ENCODE results near the gene KLHL8.
"Not testable (repeated sequence)": the region's sequence is repeated elsewhere in the genome, so short reads cannot be mapped to it uniquely, and the experiment has no call there.

Gene KLHL8

GRCh38 chr4:87229979-87230378 is 9.6 kb upstream of the KLHL8 start:
- DNase-seq (ENCODE audit: low read depth): no peak
- H3K4me3 ChIP-seq (ENCODE audit: low read length): no peak overlapping the region
- TF ChIP-seq, protein P1, sequence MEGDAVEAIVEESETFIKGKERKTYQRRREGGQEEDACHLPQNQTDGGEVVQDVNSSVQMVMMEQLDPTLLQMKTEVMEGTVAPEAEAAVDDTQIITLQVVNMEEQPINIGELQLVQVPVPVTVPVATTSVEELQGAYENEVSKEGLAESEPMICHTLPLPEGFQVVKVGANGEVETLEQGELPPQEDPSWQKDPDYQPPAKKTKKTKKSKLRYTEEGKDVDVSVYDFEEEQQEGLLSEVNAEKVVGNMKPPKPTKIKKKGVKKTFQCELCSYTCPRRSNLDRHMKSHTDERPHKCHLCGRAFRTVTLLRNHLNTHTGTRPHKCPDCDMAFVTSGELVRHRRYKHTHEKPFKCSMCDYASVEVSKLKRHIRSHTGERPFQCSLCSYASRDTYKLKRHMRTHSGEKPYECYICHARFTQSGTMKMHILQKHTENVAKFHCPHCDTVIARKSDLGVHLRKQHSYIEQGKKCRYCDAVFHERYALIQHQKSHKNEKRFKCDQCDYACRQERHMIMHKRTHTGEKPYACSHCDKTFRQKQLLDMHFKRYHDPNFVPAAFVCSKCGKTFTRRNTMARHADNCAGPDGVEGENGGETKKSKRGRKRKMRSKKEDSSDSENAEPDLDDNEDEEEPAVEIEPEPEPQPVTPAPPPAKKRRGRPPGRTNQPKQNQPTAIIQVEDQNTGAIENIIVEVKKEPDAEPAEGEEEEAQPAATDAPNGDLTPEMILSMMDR (IDR thresholded peaks at IDR 0.05; ENCODE audit: insufficient read depth, low read depth, low read length, missing control alignments): no peak

GRCh38 chr4:87228262-87228860 is 7.9 kb upstream of the KLHL8 start:
- DNase-seq (ENCODE audit: low read depth): no peak
- TF ChIP-seq, protein P1 (IDR thresholded peaks at IDR 0.05; ENCODE audit: insufficient read depth, low read depth, low read length, missing control alignments): no peak
- no peak overlapping the region for H3K4me3 ChIP-seq (ENCODE audit: low read length)

- peak; percentile 4 for DNase-seq (ENCODE audit: low read depth)
- H3K4me3 ChIP-seq (ENCODE audit: low read length): no peak overlapping the region
- TF ChIP-seq, protein P1 (IDR thresholded peaks at IDR 0.05; ENCODE audit: insufficient read depth, low read depth, low read length, missing control alignments): no peak
Measured at GRCh38 chr4:87227751-87228151, 7.3 kb upstream of the KLHL8 start.

GRCh38 chr4:87225936-87226335 is 5.5 kb upstream of the KLHL8 start:
- H3K4me3 ChIP-seq (ENCODE audit: low read length): no peak overlapping the region
- DNase-seq (ENCODE audit: low read depth): no peak
- TF ChIP-seq, protein P1 (IDR thresholded peaks at IDR 0.05; ENCODE audit: insufficient read depth, low read depth, low read length, missing control alignments): no peak

GRCh38 chr4:87224141-87224923 is 3.9 kb upstream of the KLHL8 start:
- no peak for DNase-seq (ENCODE audit: low read depth)
- no peak overlapping the region for H3K4me3 ChIP-seq (ENCODE audit: low read length)
- TF ChIP-seq, protein P1 (IDR thresholded peaks at IDR 0.05; ENCODE audit: insufficient read depth, low read depth, low read length, missing control alignments): no peak

DNA sequence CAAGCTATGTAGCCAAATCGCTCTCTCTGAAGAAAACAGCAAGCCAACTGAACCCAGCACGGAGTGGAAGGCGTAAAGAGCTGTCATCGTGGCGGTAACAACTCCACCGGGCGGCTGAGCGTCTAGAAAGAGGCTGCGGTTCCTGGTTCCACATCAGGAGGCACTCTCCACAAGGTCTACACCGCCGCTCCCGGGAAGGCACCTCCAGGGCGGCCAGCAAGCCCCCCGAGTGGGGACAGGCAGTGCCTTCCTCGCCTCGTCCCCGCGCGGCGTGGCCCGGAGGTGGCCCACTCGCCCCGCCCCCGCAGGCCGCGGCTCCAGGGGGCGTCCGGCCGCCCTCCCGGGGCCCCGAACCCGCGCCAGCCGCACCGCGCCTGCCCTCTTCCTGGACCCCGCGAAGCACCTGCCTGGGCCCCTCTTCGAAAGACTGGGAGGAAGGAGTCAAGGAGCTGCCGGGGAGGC is 755 bp downstream of the KLHL8 start:
- H3K4me3 ChIP-seq (ENCODE audit: low read length): peak overlapping the region; percentile 97
- peak; percentile 45 for DNase-seq (ENCODE audit: low read depth)
- TF ChIP-seq, protein P1 (IDR thresholded peaks at IDR 0.05; ENCODE audit: insufficient read depth, low read depth, low read length, missing control alignments): peak; percentile 27

DNA sequence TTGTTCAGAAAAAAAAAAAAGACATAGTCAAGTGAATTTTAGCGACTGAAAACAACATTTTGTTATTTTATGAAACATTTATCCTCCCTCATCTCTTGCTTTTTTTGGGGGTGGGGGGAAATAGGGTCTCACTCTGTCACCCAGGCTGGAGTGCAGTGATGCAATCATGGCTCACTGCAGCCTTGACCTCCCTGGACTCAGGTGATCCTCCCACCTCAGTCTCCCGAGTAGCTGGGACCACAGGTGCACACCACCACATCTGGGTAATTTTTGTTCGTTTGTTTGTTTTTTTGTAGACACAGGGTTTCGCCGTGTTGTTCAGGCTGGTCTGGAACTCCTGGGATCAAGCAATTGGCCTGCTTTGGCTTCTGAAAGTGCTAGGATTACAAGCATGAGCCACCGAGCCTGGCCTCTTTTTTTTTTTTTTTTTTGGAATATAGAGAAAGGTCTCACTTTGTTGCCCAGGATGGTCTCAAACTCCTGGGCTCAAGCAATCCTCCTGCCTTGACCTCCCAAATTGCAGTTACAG is 3.1 kb downstream of the KLHL8 start:
- not testable (repeated sequence) for H3K4me3 ChIP-seq (ENCODE audit: low read length); DNase-seq (ENCODE audit: low read depth)
